Endothelial cell of umbilical vein (primary cell): Measurements from ENCODE around the gene FALEC.

Source experiments
- EZH2 ChIP-seq: IDR thresholded peaks from 2 replicates; pipeline ENCODE4 v1.6.1; 2012; ENCODE audit warnings: borderline replicate concordance, low read depth, mild to moderate bottlenecking, moderate library complexity, low read length, inconsistent platforms; ENCODE audit not compliant: severe bottlenecking
- JUN ChIP-seq: IDR thresholded peaks from 2 replicates; pipeline ENCODE4 v1.6.1; 2011; ENCODE audit warnings: borderline replicate concordance, low read depth; ENCODE audit not compliant: insufficient read length, insufficient read depth
- MYC ChIP-seq: IDR thresholded peaks from one replicate; pipeline ENCODE4 v1.6.1; 2011; ENCODE audit warnings: mild to moderate bottlenecking, low read depth, low read length
- POLR2A ChIP-seq: IDR thresholded peaks from 2 replicates; pipeline ENCODE4 v1.6.1; 2012; ENCODE audit warnings: low read depth, mild to moderate bottlenecking, control low read depth, low read length
- POLR2AphosphoS5 ChIP-seq: IDR thresholded peaks from 2 replicates; pipeline ENCODE4 v1.6.1; 2012; ENCODE audit warnings: low read depth, mild to moderate bottlenecking, control low read depth, low read length, moderate library complexity; ENCODE audit not compliant: insufficient read depth
- TF ChIP-seq, protein P1 (sequence below), 2 donors: IDR thresholded peaks; 1 replicate in 1 of 2; 2 replicates in 1 of 2; pipeline ENCODE4 v1.5.1; 2011; ENCODE audit warnings: low read length in 2 of 2, mild to moderate bottlenecking in 2 of 2, moderate library complexity in 2 of 2, control low read depth in 1 of 2, inconsistent platforms in 1 of 2, low read depth in 1 of 2; ENCODE audit not compliant: insufficient read depth in 1 of 2; ENCODE audit errors: extremely low read depth in 1 of 2
- TF ChIP-seq, protein P2 (sequence below): IDR thresholded peaks from 2 replicates; pipeline ENCODE4 v1.6.1; 2011; ENCODE audit not compliant: insufficient read depth, insufficient read length

DNA sequence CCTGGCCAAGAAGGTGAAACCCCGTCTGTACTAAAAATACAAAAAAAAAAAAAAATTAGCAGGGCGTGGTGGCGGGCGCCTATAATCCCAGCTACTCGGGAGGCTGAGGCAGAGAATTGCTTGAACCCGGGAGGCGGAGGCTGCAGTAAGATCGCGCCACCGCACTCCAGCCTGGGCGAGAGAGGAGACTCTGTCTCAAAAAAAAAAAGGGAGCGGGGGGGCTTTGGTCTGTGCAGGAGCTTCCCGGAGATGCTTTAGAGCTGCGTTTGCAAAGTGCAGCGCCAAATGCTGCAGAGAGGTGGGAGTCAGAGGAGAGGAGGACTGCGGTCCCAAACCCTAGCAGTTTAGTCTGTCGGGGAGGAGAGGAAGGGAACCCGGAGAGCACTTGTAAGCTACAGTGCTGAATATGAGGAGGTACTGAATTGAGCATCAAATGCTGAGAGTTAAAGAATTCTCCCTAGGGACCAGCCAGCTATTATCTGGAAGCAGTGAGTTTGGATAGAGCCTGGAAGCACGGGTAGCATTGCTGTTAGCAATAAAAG, 569 bp downstream of the FALEC start:
- TF ChIP-seq POLR2AphosphoS5: no peak
- TF ChIP-seq, protein P1, sequence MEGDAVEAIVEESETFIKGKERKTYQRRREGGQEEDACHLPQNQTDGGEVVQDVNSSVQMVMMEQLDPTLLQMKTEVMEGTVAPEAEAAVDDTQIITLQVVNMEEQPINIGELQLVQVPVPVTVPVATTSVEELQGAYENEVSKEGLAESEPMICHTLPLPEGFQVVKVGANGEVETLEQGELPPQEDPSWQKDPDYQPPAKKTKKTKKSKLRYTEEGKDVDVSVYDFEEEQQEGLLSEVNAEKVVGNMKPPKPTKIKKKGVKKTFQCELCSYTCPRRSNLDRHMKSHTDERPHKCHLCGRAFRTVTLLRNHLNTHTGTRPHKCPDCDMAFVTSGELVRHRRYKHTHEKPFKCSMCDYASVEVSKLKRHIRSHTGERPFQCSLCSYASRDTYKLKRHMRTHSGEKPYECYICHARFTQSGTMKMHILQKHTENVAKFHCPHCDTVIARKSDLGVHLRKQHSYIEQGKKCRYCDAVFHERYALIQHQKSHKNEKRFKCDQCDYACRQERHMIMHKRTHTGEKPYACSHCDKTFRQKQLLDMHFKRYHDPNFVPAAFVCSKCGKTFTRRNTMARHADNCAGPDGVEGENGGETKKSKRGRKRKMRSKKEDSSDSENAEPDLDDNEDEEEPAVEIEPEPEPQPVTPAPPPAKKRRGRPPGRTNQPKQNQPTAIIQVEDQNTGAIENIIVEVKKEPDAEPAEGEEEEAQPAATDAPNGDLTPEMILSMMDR (IDR thresholded peaks at IDR 0.05; ENCODE audit: extremely low read depth in 1 of 2, insufficient read depth in 1 of 2, low read depth in 1 of 2, low read length in 2 of 2): no peak
- no peak for TF ChIP-seq POLR2A
- TF ChIP-seq, protein P2, sequence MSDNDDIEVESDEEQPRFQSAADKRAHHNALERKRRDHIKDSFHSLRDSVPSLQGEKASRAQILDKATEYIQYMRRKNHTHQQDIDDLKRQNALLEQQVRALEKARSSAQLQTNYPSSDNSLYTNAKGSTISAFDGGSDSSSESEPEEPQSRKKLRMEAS: no peak
- no peak for TF ChIP-seq EZH2
- no peak for TF ChIP-seq JUN
- no peak for TF ChIP-seq MYC
